GM19438 (cell line): ENCODE data around the gene ZC3H13.
"Not testable (repeated sequence)": the region's sequence is repeated elsewhere in the genome, so short reads cannot be mapped to it uniquely, and the experiment has no call there.

Experiments used
- ATAC-seq: cut with Tn5 transposase; IDR thresholded peaks from one replicate; pipeline ENCODE4 v1.9.1; 2021; ENCODE audit warnings: low read depth; ENCODE audit not compliant: unreplicated experiment

The ZC3H13 gene

GRCh38 chr13:46016216-46016615 is 36.3 kb downstream of the ZC3H13 start:
- no peak for ATAC-seq

GRCh38 chr13:46015366-46015765 is 37.2 kb downstream of the ZC3H13 start:
- no peak for ATAC-seq

- no peak for ATAC-seq
Observed at GRCh38 chr13:46012404-46012803, 40.1 kb downstream of the ZC3H13 start.

- ATAC-seq = no peak
Observed at GRCh38 chr13:46010148-46010547, 42.4 kb downstream of the ZC3H13 start.

- no peak for ATAC-seq
Observed at GRCh38 chr13:46008631-46009030, 43.9 kb downstream of the ZC3H13 start.

- ATAC-seq = no peak
Observed at GRCh38 chr13:46006688-46007452, 45.7 kb downstream of the ZC3H13 start.

- no peak for ATAC-seq
Observed at GRCh38 chr13:46004491-46004890, 48.1 kb downstream of the ZC3H13 start.

- ATAC-seq = no peak
Observed at GRCh38 chr13:45996631-45997030, 55.9 kb downstream of the ZC3H13 start.

GRCh38 chr13:45995245-45995644 is 57.3 kb downstream of the ZC3H13 start:
- no peak for ATAC-seq

- ATAC-seq = no peak
Observed at GRCh38 chr13:45994752-45995151, 57.8 kb downstream of the ZC3H13 start.

GRCh38 chr13:45989607-45990006 is 62.9 kb downstream of the ZC3H13 start:
- ATAC-seq = no peak

GRCh38 chr13:45981127-45981526 is 71.4 kb downstream of the ZC3H13 start:
- ATAC-seq = not testable (repeated sequence)

- no peak for ATAC-seq
Observed at GRCh38 chr13:45975337-45975736, 77.2 kb downstream of the ZC3H13 start.

- ATAC-seq = no peak
Observed at GRCh38 chr13:45974500-45974899, 78.0 kb downstream of the ZC3H13 start.

- ATAC-seq = no peak
Observed at GRCh38 chr13:45967589-45967988, 85.0 kb downstream of the ZC3H13 start.

GRCh38 chr13:45966715-45967114 is 85.8 kb downstream of the ZC3H13 start:
- ATAC-seq = no peak

GRCh38 chr13:45961468-45961867 is 91.1 kb downstream of the ZC3H13 start:
- ATAC-seq = no peak

- ATAC-seq = no peak
Observed at GRCh38 chr13:45954836-45955800, 97.4 kb downstream of the ZC3H13 start.

- ATAC-seq = no peak
Observed at GRCh38 chr13:45953082-45953481, 99.5 kb downstream of the ZC3H13 start.

GRCh38 chr13:45951724-45952123 is 100.8 kb downstream of the ZC3H13 start:
- no peak for ATAC-seq

GRCh38 chr13:45951166-45951565 is 101.4 kb downstream of the ZC3H13 start:
- no peak for ATAC-seq
